T-helper 22 cell (primary cell): Measurements from ENCODE around the gene NDST3.

ENCODE experiments used
- DNase-seq: peaks from one replicate; pipeline ENCODE4 v3.0.0-alpha.2; 2020; ENCODE audit warnings: low read depth

The NDST3 gene

DNA sequence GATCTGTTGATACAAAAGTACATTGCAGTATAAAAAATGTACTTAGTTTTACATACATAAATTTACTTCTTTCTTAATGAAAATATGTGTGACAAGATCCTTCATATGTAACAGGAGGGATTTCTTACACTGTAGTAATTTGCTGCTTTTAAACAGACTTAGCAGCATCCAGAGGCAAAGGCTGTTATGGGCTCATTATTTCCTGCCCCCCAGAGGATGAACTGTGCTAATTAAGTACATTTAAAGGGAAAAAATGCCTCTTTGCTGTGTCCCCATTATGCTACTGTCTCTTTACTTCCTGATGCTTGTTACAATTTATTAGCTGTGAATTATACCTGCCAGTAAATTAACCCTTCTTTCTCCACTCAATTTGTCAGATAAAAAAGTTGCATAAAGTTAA lies 47.1 kb downstream of the NDST3 start:
- no peak for DNase-seq

GRCh38 chr4:118082182-118082581 lies 47.9 kb downstream of the NDST3 start:
- DNase-seq, result no peak

- no peak for DNase-seq
Measured at GRCh38 chr4:118085700-118086099, 51.4 kb downstream of the NDST3 start.

GRCh38 chr4:118086344-118086743 lies 52.1 kb downstream of the NDST3 start:
- DNase-seq, result no peak

- DNase-seq, result no peak
Measured at GRCh38 chr4:118087366-118087765, 53.1 kb downstream of the NDST3 start.

DNA sequence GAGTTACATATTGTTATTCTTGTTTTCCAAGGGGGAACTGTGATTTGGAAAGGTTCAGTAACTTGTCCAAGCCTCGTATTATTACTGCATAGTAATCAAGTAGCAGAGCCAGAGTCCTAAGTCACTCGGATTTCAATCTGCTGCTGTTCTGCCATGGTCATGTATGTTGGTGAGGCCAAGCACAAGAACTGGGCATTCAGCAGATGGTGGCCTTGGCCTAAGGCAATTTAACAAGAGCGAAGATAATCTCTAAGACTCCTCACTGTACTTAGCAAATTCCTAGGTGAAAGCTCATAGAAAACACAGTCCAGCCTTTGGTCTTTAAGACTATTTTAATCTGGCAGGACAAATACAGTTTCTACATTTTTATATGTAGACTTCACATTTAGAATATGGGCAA lies 64.8 kb downstream of the NDST3 start:
- DNase-seq, result no peak

DNA sequence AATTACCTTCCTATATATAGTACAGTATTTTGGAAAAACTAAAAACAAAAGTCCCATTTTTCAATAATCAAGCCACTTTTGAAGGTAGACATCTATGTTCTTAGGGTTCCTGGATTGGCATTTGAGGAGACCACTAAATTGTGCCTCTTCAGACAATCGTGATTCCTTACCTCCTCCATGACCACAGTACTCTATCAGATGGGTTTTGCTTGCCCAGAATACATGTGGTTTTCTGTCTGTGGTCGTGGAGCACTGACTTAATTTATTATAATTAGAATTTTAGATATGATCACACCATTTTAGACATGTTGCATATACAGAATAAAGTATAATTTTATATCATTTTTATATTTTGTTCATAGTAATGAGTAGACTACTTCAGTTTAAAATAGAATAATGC lies 67.9 kb downstream of the NDST3 start:
- DNase-seq, result no peak

- no peak for DNase-seq
Measured at GRCh38 chr4:118112117-118113046, 78.1 kb downstream of the NDST3 start.

DNA sequence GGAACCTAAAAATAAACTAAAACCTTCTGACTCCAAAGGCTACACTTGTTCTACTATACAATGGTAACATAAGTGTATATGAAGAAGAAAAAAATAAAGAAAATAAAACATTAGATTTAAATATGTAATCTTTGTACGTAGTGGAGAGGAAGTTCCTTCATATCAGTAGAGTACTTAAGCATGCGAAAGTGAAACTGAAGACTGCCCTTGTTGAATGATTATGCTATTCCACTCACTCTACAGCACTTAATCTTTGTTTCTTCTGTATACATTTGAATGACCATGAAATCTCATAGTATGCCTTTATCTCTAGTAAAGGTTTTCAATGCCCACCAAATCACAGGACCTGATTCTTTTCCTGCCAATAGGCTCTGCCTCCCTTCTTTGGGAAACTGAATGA lies 78.9 kb downstream of the NDST3 start:
- DNase-seq, result no peak

DNA sequence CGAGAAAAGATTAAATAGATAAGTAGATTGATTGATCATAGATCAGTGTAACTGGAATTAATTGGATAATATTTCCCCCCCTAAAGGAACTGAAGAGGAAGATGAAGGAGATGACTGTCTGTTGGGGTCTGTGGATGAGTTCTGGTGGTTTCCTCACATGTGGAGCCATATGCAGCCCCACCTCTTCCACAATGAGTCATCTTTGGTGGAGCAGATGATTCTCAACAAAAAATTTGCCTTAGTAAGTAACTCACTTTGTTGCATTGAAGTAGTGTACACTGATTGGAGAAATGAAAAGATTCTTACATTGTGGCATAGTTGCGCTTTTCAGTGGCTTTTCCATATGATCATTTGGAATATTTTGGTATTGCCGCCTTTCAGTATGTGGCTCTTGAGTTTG lies 80.4 kb downstream of the NDST3 start:
- DNase-seq, result no peak

- DNase-seq, result no peak
Measured at GRCh38 chr4:118120120-118120760, 86.0 kb downstream of the NDST3 start.

DNA sequence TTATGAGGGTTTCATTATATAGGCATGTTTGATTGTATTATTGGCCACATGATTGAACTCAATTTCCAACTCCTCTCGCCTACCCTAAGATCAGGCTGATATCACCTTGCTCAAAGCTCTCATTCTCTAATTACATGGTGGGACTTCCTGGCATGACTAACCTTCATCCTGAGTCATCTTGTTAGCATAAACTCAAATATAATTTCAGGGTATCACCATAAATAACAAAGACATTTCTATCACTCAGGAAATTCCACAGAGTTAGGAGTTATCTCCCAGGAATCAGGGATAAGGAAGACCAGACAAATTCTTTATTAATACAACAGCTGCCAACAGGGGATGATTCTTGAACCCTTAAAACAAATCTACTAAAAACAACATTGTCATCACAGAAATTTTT lies 90.7 kb downstream of the NDST3 start:
- no peak for DNase-seq

DNA sequence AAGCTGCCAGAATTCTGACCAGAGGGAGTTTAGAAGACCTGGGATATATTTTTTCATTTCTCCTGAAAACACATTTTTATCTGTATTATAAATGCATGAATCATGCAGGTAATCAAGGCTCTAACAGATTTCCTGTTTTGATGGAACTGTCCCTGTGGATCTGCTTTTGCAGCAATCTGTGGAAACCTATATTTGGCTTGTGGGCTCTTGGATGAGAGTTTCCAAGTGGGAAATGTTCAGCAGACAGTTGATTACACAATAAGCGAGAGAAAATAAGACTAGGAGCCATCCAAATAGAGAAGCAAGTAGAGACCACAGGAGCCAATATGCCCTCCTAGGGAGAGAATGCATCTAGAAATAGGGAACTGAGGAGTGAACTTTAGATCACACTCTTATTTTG lies 105.0 kb downstream of the NDST3 start:
- DNase-seq, result no peak

DNA sequence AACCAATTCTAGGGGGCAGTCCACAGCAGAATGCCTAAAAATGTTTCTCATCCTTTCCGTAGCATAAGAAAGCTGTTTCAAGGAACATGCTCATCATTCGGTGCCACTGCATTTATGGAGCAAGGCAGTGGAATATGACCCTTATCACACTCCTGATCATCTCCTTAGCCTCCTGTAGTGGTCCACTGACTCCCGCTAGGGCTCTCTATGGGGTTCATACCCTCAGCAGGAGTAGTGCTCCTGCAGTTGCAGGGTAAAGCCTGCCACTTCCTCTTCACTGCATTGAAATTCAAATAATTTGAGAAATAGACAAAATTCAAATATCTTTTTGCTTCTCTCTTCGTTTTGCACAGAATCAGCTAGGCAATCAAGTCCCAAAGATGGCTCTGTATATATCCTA lies 107.0 kb downstream of the NDST3 start:
- DNase-seq, result no peak

- no peak for DNase-seq
Measured at GRCh38 chr4:118154649-118155048, 120.4 kb downstream of the NDST3 start.

DNA sequence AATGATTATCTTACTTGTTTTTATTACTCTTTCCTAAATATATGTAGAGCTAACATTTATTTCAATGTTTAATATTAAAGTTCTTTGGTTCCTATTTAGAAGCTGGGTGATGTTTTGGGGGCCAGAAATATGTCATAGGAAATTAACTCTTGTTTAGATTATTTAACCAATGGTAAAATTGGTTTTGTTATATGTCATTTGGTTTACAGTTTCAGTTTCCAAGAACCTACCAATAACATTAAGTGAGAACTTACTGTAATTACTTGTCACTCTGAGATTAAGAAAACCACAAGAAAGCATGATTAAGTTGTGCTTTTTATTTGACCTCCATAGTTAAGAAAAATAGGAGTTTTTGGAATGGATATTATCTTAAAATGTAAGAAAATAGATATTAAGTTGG lies 121.2 kb downstream of the NDST3 start:
- DNase-seq, result no peak

DNA sequence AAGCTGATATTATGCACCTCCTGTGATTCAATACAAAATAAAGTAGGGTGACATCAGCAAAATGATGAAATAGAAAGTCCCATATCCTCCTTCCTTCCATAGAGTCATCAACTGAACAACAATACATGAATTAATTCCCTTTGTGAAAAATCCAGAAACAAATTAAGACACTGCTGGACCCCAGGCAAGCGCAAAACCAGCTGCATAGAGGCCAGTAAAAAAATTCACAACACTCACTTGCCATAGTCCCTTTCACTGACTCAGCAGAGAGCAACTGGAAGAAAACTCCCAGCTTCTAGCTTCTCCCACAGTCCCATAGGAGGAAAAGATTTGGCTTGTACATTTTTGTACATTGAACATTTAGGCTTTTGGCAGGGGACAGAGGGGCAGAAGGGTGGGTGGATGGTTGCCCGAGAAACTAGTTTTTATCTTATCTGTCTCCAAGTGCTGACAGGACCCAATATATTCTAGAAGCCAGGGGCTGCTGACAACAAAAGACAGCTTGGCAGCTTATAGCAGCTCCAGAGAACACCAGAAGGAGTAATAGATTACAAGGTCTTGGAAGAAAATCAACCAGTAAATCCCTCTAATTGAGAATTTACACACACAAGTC lies 124.6 kb downstream of the NDST3 start:
- no peak for DNase-seq

GRCh38 chr4:118167306-118167705 lies 133.0 kb downstream of the NDST3 start:
- DNase-seq, result no peak

DNA sequence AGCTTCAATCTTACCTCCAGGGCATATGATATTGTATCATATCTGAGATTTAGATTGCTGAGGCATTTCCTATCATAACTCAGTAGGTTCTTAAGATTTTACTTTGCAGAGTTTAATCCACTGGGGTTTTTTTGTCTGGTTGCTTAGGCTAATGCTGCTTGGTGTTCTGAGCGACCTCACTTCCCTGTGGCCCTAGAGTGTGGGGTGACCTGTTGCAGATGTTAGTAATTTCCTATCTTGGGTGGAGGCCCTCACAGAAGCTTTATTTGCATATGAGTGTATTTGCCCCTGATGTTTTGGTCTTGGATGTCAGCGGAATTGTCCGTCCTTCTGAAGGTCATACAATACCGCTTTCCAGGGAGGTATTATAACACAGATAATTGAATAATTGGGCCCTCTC lies 137.1 kb downstream of the NDST3 start:
- DNase-seq, result no peak

GRCh38 chr4:118173126-118173525 lies 138.8 kb downstream of the NDST3 start:
- no peak for DNase-seq

GRCh38 chr4:118173956-118174725 lies 139.9 kb downstream of the NDST3 start:
- DNase-seq, result no peak

DNA sequence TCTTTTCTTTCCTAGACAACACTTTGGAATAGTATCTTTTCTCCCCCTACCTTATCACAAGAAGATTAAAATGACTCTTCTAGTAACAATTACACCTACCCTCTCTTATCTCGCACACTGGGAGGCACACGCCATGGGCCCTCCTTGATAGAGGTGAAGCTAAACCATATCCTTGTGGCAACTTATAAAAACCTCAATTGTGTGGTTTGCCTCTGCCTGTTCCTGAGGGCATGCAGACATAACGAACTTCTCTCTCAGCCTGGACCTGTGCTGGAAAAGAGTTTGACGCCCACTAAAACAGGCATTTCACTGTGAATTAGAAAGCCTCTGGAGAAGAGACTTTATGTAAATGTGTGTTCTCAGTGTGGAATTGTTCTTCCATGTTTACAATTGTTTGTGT lies 141.2 kb downstream of the NDST3 start:
- no peak for DNase-seq
